NCI-H1105 treated with DMSO at 0.1 percent for 48 hours (cell line): ENCODE results near the gene UNC79.

Experiments
- DNase-seq: peaks from one replicate; lab custom pipeline; 2025; lab: John Stamatoyannopoulos, UW

The UNC79 gene

GRCh38 chr14:93663317-93663716 is 232.6 kb downstream of the UNC79 start:
- DNase-seq, result no peak

DNA sequence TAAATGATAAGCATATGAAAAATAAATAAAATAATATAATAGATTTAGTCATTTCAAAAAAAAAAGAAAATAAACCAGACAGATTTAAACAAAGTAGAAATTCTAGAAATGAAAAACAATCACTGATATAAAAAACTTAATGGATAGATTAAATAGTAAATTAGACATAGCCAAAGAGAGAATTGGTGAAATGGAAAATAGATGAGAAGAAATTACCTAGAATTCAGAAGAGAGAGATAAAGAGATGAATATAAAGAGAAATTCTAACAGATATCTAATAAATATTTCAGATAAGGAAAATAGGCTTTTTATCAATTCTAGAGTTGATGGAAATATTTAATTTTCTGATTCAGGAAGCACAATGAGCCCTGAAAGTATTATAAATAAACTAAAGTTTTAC is 234.4 kb downstream of the UNC79 start:
- DNase-seq, result no peak

DNA sequence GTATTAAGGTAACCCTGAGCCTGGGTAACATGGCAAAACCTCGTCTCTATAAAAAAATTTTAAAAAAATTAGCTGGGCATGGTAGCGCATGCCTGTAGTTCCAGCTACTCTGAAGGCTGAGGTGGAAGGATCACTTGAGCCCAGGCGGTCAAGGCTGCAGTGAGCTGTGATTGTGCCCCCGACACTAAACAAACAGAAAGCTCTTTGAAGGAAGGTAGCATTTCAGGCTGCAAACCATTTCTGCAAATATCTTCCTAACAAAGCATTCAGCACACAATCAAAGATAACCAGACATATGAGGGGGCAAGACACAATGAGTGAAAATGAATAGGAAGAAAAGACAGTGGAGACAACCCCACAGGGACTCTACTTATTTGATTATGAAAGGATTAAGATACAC is 238.9 kb downstream of the UNC79 start:
- DNase-seq, result no peak

GRCh38 chr14:93674343-93674742 is 243.6 kb downstream of the UNC79 start:
- no peak for DNase-seq

GRCh38 chr14:93675651-93676050 is 244.9 kb downstream of the UNC79 start:
- no peak for DNase-seq

GRCh38 chr14:93676416-93676958 is 245.7 kb downstream of the UNC79 start:
- DNase-seq, result no peak

DNA sequence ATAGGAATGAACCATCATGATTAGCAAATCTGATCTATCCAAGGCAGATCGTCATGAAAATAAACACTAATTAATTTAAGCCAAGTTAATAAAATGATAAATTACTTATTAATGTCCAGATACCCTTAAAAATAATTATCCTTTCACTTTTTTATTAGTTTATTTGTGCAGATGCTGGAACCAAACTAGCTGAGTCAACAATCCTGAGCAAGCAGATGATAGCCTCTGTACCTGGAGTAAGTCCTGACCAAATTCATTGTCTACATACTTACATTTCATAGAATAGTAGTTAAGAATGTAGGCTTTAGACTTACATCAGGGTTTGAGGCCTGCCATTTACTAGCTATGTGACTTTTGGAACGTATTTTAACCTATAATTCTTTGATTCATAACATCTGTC is 251.7 kb downstream of the UNC79 start:
- DNase-seq, result no peak

DNA sequence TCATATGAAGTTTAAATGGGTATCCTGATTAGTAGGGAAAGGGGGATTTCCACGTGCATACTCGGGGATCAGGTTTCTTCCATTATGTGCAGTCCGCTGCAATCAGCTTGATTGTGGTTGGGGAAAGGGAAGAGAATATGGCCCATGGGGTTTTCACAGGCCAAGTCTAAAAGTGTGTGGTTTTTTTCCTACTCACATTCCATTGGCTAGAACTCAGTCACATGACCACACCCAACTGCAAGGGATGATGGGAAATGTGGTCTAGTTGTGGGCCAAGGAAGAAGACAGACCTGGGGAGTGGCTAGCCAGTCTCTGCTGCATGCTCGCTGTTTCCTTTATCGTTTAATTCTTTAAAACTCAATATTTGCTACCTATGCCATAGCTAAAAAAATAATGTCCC is 252.5 kb downstream of the UNC79 start:
- DNase-seq, result no peak

- DNase-seq, result no peak
Observed at GRCh38 chr14:93685121-93685895, 254.6 kb downstream of the UNC79 start.

GRCh38 chr14:93686268-93686667 is 255.5 kb downstream of the UNC79 start:
- DNase-seq, result no peak

GRCh38 chr14:93688239-93688666 is 257.5 kb downstream of the UNC79 start:
- DNase-seq, result peak; percentile 6

DNA sequence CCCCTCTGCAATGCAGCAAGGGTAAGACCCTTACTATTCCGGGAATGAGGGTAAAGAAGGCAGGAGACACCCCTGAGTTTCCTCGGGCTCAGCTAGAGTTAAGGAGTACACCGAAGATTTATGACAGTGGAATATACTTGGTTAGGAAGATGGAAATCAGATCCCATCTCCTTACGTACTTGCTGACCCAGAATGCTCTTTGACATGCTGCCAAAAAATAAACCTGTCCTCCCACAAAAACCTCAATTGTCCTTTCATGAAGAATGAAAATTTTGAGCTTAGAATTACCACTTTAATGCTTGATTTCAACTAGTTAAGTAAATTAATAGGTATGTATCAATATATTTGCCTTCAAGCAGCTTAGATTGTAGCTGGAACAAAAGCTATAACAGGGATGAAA is 258.1 kb downstream of the UNC79 start:
- DNase-seq, result no peak

DNA sequence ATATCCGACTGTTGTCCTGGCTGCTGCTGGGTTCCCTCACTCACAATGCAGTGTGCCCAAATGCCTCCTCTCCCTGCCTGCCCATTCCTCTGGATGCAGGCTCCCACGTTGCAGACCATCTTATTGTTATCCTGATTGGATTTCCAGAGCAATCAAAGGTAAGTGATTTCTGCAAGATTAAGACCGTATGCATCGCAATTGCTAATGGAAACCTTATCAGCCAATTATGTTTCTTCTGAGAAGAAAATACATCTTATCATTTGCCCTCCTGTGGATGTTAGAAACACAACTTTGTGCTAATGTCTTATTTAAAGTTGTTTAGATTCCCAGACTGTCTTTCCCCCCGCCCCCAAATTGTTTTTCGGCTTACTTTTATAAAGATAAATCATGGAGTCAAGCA is 259.4 kb downstream of the UNC79 start:
- no peak for DNase-seq

DNA sequence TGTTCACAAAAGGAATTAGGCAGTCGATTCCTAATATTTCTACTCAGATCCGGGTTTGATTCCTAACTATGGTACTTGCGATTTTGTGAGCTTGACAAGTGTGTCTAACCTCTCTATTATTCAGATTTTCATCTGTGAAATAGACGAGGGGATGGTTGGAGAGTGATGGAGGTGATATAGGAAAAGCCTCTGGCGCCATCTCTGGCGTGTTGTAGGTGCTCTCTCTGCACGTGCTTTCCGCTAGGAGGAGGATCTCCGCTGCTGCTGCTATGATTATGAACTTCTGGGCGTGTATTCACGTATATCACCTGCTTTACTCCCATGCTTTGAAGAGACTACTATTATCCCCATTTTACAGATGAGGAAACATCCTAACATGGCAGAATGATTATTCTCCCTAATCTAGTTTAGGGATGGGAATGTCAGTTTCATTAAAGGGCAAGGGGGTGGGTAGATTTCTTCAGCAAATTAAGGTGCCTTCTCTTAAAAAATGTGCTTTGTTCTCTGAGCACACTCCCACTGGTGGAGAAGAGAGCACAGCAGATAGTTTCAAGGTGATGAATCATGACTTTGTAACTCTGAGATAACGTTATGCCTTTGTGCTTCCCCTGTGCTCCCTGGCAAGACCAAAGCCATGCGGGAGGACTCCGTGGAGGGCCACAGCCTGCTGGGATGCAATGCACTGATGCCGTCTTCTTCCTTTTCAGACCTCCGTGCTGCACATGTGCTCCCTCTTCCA is 260.5 kb downstream of the UNC79 start:
- DNase-seq, result no peak

DNA sequence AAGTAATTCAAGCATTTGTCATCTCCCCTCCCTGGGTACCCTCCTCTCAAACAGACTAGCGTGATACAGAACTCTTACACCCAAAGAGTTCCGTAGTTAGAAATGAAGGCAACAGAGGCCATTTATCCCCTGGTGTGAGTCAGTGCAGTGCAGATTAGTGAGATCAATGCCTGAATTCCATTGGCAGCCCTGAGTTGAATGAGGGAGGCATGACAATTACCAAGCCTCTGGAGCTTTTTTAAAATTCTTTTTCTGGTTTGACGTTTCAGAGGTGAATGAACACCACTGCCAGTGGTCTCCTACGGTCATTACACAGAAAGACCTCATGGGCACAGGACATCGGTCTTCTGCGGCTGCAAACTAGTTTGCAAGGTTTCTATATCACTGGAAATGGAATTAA is 263.2 kb downstream of the UNC79 start:
- DNase-seq, result no peak

DNA sequence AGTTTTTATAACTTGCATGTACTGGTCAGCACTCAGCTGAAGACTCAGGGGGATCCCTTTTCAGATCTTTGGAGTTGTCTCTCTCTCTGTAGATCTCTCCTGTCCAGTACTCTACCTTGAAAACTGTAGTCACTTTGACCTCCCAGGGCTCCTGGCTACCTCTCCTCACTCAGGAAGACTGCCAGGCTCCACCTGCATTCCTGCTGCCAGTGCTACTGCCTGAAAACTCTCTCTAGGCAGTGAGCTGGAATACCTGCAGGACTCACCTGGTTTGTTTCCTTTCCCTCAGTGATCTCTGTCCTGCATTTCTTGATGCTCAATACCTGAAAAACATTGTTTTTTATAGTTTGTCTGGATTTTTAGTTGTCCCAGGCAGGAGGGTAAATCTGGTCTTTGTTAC is 270.2 kb downstream of the UNC79 start:
- DNase-seq, result no peak

- no peak for DNase-seq
Observed at GRCh38 chr14:93701562-93701961, 270.8 kb downstream of the UNC79 start.

DNA sequence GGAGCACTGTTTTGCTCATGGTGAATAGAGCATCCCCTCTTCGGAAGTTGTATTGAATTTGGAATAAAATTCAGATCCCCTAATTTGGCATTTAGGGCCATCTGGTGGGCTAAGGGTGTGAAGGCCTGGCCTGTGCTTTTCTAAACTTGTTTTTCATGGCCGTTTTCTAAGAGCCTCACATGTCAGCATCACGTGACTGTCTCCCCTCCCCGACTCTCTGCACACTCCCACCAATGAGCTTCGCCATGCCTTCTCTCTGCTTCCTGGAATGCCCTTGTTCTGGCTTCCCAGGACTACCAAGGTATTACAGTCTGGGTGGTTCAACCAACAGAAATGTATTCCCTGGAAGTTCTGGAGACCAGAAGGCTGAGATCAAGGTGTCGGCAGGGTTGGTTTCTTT is 272.2 kb downstream of the UNC79 start:
- no peak for DNase-seq

- DNase-seq, result no peak
Observed at GRCh38 chr14:93703941-93704340, 273.2 kb downstream of the UNC79 start.

DNA sequence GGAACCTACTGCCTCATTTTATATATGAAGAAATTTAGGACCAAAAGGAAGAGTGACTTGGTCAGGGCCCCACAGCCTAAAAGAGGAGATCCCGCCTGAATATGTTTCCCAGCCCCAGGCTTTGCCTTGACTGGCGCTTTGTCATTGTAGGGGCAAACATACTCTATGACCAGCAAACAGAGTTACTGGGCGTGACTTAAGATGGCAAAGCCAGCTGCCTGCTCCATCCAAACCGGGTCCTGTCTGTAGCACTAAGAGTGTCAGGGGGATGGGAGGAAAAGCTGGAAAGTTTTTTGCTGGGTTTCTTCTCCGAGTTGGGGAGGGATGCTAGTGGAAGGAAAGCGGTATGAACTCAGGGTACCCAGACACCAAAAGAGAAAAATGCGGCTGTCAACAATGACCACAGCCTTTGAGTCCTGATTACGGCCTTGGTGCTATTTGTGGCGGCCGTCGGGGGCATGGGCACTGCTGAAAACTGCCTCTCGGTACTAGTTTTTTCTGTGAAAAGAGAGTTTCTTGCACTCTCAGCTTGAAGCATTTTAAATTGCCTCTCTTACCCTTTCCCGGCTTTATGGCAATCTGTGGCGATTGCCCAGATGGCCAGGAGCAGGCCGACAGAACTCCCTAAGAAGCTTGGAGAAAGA is 274.9 kb downstream of the UNC79 start:
- no peak for DNase-seq

GRCh38 chr14:93706360-93706955 is 275.7 kb downstream of the UNC79 start:
- DNase-seq, result no peak

DNA sequence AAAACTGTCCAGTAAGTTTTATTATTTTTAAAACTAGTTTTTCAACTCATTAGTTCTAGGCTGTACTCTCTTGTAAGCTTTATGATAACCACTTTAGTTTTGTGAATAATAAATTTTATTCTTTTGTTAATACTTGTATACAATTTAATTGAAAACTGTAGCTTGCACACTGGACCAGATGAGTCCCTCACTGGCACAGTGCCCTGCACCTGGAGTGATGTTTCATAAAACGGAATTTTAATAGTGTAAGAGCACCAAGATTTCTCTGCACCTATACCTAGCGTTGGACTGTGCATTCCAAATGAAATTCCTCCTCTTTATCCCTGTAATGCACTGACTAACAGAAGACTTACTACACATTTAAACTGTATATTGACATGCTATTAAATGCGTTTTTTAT is 276.7 kb downstream of the UNC79 start:
- DNase-seq, result peak; percentile 87
